Measurements from ENCODE around the gene TRPC6.

- TF ChIP-seq, protein P1, sequence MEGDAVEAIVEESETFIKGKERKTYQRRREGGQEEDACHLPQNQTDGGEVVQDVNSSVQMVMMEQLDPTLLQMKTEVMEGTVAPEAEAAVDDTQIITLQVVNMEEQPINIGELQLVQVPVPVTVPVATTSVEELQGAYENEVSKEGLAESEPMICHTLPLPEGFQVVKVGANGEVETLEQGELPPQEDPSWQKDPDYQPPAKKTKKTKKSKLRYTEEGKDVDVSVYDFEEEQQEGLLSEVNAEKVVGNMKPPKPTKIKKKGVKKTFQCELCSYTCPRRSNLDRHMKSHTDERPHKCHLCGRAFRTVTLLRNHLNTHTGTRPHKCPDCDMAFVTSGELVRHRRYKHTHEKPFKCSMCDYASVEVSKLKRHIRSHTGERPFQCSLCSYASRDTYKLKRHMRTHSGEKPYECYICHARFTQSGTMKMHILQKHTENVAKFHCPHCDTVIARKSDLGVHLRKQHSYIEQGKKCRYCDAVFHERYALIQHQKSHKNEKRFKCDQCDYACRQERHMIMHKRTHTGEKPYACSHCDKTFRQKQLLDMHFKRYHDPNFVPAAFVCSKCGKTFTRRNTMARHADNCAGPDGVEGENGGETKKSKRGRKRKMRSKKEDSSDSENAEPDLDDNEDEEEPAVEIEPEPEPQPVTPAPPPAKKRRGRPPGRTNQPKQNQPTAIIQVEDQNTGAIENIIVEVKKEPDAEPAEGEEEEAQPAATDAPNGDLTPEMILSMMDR (IDR thresholded peaks at IDR 0.05; ENCODE audit: borderline replicate concordance, extremely low read depth, low read length, poor library complexity, severe bottlenecking): no peak
- TF ChIP-seq EZH2 (IDR thresholded peaks at IDR 0.05; ENCODE audit: borderline replicate concordance, low read depth, low read length, severe bottlenecking): no peak
These were observed 137.6 kb downstream of the TRPC6 start for GRCh38 chr11:101446238-101446637.

All from DND-41 (cell line).